H9 (cell line): ENCODE data around the gene PRDM1. TPM values are rescaled to one million over a fixed set of nuclear protein-coding genes. Genes with fewer than 3 reads are reported as not detected.

Experiments used
- DNase-seq: peaks from one replicate; pipeline ENCODE4 v3.0.0-alpha.2; 2017
- H2AFZ ChIP-seq: one replicate; pipeline ENCODE4 v1.6.1; 2013; ENCODE audit warnings: mild to moderate bottlenecking, low read length, control low read depth, moderate library complexity
- H2AK5ac ChIP-seq: 2 replicates; pipeline ENCODE4 v1.6.1; 2013; ENCODE audit warnings: low read length, control low read depth, mixed read lengths; ENCODE audit not compliant: insufficient read length
- H2BK120ac ChIP-seq: one replicate; pipeline ENCODE4 v1.6.1; 2013; ENCODE audit warnings: low read depth, mild to moderate bottlenecking, low read length, control low read depth, inconsistent platforms; ENCODE audit not compliant: poor library complexity, severe bottlenecking
- H2BK12ac ChIP-seq: 2 replicates; pipeline ENCODE4 v1.6.1; 2013; ENCODE audit warnings: low read length, control low read depth, mixed read lengths, low read depth; ENCODE audit not compliant: insufficient read length
- H2BK15ac ChIP-seq: 2 replicates; pipeline ENCODE4 v1.6.1; 2013; ENCODE audit warnings: low read depth, low read length, control low read depth
- H2BK20ac ChIP-seq: one replicate; pipeline ENCODE4 v1.6.1; 2013; ENCODE audit warnings: low read depth, mild to moderate bottlenecking, low read length, control low read depth, inconsistent platforms; ENCODE audit not compliant: poor library complexity, severe bottlenecking
- H2BK5ac ChIP-seq: 2 replicates; pipeline ENCODE4 v1.6.1; 2013; ENCODE audit warnings: low read length, control low read depth, mixed read lengths; ENCODE audit not compliant: insufficient read length
- H3K14ac ChIP-seq: 2 replicates; pipeline ENCODE4 v1.6.1; 2013; ENCODE audit warnings: low read length, control low read depth; ENCODE audit not compliant: insufficient read depth
- H3K18ac ChIP-seq: 2 replicates; pipeline ENCODE4 v1.6.1; 2013; ENCODE audit warnings: low read depth, mild to moderate bottlenecking, mixed read lengths, low read length, control low read depth; ENCODE audit not compliant: insufficient read length
- H3K23ac ChIP-seq: 2 replicates; pipeline ENCODE4 v1.6.1; 2013; ENCODE audit warnings: low read length, control low read depth, mixed read lengths, low read depth; ENCODE audit not compliant: insufficient read length
- H3K23me2 ChIP-seq: 2 replicates; pipeline ENCODE4 v1.6.1; 2013; ENCODE audit warnings: low read depth, mild to moderate bottlenecking, mixed read lengths, low read length, control low read depth; ENCODE audit not compliant: insufficient read length, poor library complexity, severe bottlenecking
- H3K27ac ChIP-seq: 2 replicates; pipeline ENCODE4 v1.5.1; 2013; ENCODE audit warnings: low read length, control low read depth, mixed read lengths, low read depth; ENCODE audit not compliant: insufficient read length
- H3K27me3 ChIP-seq: 2 replicates; pipeline ENCODE4 v1.6.1; 2013; ENCODE audit warnings: low read length, control low read depth, inconsistent platforms; ENCODE audit not compliant: insufficient read depth
- H3K4ac ChIP-seq: 2 replicates; pipeline ENCODE4 v1.6.1; 2013; ENCODE audit warnings: low read depth, mild to moderate bottlenecking, control low read depth, inconsistent platforms, low read length, moderate library complexity
- H3K4me1 ChIP-seq: 2 replicates; pipeline ENCODE4 v1.6.1; 2013; ENCODE audit warnings: low read length, control low read depth, inconsistent platforms; ENCODE audit not compliant: insufficient read depth
- H3K4me2 ChIP-seq: 2 replicates; pipeline ENCODE4 v1.6.1; 2013; ENCODE audit warnings: low read length, control low read depth, mixed read lengths; ENCODE audit not compliant: insufficient read length, insufficient read depth
- H3K56ac ChIP-seq: 2 replicates; pipeline ENCODE4 v1.6.1; 2013; ENCODE audit warnings: low read depth, mild to moderate bottlenecking, mixed read lengths, low read length, control low read depth; ENCODE audit not compliant: insufficient read length
- H3K79me1 ChIP-seq: 2 replicates; pipeline ENCODE4 v1.6.1; 2013; ENCODE audit warnings: low read depth, mild to moderate bottlenecking, moderate library complexity, low read length, control low read depth, inconsistent platforms; ENCODE audit not compliant: insufficient read depth, poor library complexity, severe bottlenecking
- H3K79me2 ChIP-seq: 2 replicates; pipeline ENCODE4 v1.6.1; 2013; ENCODE audit warnings: low read length, control low read depth, inconsistent platforms; ENCODE audit not compliant: insufficient read depth
- H3K9ac ChIP-seq: 2 replicates; pipeline ENCODE4 v1.6.1; 2013; ENCODE audit warnings: low read length, control low read depth, mixed read lengths; ENCODE audit not compliant: insufficient read length; ENCODE audit errors: extremely low read depth
- H3K9me3 ChIP-seq: one replicate; pipeline ENCODE4 v1.6.1; 2013; ENCODE audit warnings: low read depth, low read length, inconsistent platforms; ENCODE audit not compliant: control insufficient read depth
- H3T11ph ChIP-seq: one replicate; pipeline ENCODE4 v1.6.1; 2013; ENCODE audit warnings: mild to moderate bottlenecking, low read length, control low read depth, inconsistent platforms
- H4K20me1 ChIP-seq: one replicate; pipeline ENCODE4 v1.6.1; 2013; ENCODE audit not compliant: control insufficient read depth, insufficient read length, insufficient read depth
- H4K5ac ChIP-seq: 2 replicates; pipeline ENCODE4 v1.6.1; 2013; ENCODE audit warnings: low read depth, mild to moderate bottlenecking, mixed read lengths, low read length, control low read depth; ENCODE audit not compliant: insufficient read length
- H4K8ac ChIP-seq: replicated peaks from 2 replicates; pipeline ENCODE4 v1.6.1; 2013; ENCODE audit warnings: low read length, control low read depth, mixed read lengths, low read depth; ENCODE audit not compliant: insufficient read length
- H4K91ac ChIP-seq: 2 replicates; pipeline ENCODE4 v1.6.1; 2013; ENCODE audit warnings: low read depth, mild to moderate bottlenecking, moderate library complexity, mixed read lengths, low read length, control low read depth; ENCODE audit not compliant: insufficient read length
- H3K27ac Mint-ChIP-seq, 3 experiments: 2 replicates in 2 of 3; 3 replicates in 1 of 3; pipeline ENCODE4 v1.8.0; 2020 to 2021; ENCODE audit warnings: mixed read lengths in 3 of 3, mild to moderate bottlenecking in 1 of 3, moderate library complexity in 1 of 3
- H3K27me3 Mint-ChIP-seq: 2 replicates; pipeline ENCODE4 v1.8.0; 2021; ENCODE audit warnings: low read depth, mild to moderate bottlenecking, moderate library complexity, mixed read lengths
- H3K36me3 Mint-ChIP-seq, 3 experiments: 2 replicates in 2 of 3; 3 replicates in 1 of 3; pipeline ENCODE4 v1.8.0; 2020 to 2021; ENCODE audit warnings: low read depth in 3 of 3, mixed read lengths in 3 of 3; ENCODE audit not compliant: insufficient read depth in 1 of 3
- H3K4me1 Mint-ChIP-seq, 2 experiments: 2 replicates each; pipeline ENCODE4 v1.8.0; 2020; ENCODE audit warnings: mixed read lengths in 2 of 2
- H3K4me3 Mint-ChIP-seq, 2 experiments: 2 replicates in 1 of 2; 3 replicates in 1 of 2; pipeline ENCODE4 v1.8.0; 2020 to 2021; ENCODE audit warnings: mild to moderate bottlenecking in 2 of 2, mixed read lengths in 2 of 2, moderate library complexity in 1 of 2
- H3K9me3 Mint-ChIP-seq, 2 experiments: 2 replicates in 1 of 2; 3 replicates in 1 of 2; pipeline ENCODE4 v1.8.0; 2020; ENCODE audit warnings: mild to moderate bottlenecking in 2 of 2, mixed read lengths in 2 of 2, moderate library complexity in 1 of 2
- CTCF ChIP-seq: fragments of 200-600 bp; sonication (generic); conservative IDR thresholded peaks from 3 replicates; pipeline ENCODE4 v1.8.0; 2021; ENCODE audit warnings: antibody characterized with exemption, mild to moderate bottlenecking
- WGBS: extraction: QIAGEN DNeasy Blood & Tissue Kit; methylation state at CpG from one replicate; pipeline ENCODE4 v1.1.7; 2013; ENCODE audit warnings: missing lambda C conversion rate, low lambda C conversion rate, mixed read lengths; ENCODE audit not compliant: insufficient read length; ENCODE audit errors: extremely low coverage; 5-methylcytosine and 5-hydroxymethylcytosine counted together
- total RNA-seq: library from RNA; stranded (reverse); gene quantifications from 2 replicates; pipeline ENCODE4 v1.2.1, GENCODE V29; 2021

Gene PRDM1
- total RNA-seq, 1 experiment from 2014 or later, result 2.9 TPM

- H2BK20ac ChIP-seq, result no peak overlapping the region
- Mint-ChIP-seq H3K36me3 (peaks cover 0 to 3% (median 0%) of the 10 kb centered on the region in 3 experiments; a peak in 1 of 7 replicates), H3K4me3 (no peak overlapping the region), H3K27me3 (peaks cover 3% of the 10 kb centered on the region), H3K9me3 (no peaks in the 10 kb centered on the region), H3K27ac (no peak overlapping the region), H3K4me1 (peaks cover 26 to 42% of the 10 kb centered on the region in 2 experiments)
- H4K5ac ChIP-seq, result no peak overlapping the region
- no peak overlapping the region for H2AFZ ChIP-seq
- no peaks in the 10 kb centered on the region for H3K79me1 ChIP-seq
- no peak overlapping the region for H3K4ac ChIP-seq
- H3K9ac ChIP-seq, result no peak overlapping the region
- H3K18ac ChIP-seq, result no peak overlapping the region
- H3K23me2 ChIP-seq, result peaks cover 5% of the 10 kb centered on the region
- H2BK12ac ChIP-seq, result no peak overlapping the region
- H3K9me3 ChIP-seq, result no peaks in the 10 kb centered on the region
- H3K79me2 ChIP-seq, result no peaks in the 10 kb centered on the region
- no peak overlapping the region for H2BK5ac ChIP-seq
- no peak for TF ChIP-seq CTCF
- no peak overlapping the region for H4K91ac ChIP-seq
- no peak overlapping the region for H3K56ac ChIP-seq
- H4K8ac ChIP-seq, result no peak overlapping the region
- H3T11ph ChIP-seq, result no peak overlapping the region
- no peak overlapping the region for H2AK5ac ChIP-seq
- H2BK15ac ChIP-seq, result no peak overlapping the region
- WGBS, result no CpG with 5 or more reads among the region's 3 CpGs
- H3K4me1 ChIP-seq, result peaks cover 3% of the 10 kb centered on the region; the same call in 1 of the 2 replicates
- H3K27ac ChIP-seq, result no peak overlapping the region
- no peak overlapping the region for H3K14ac ChIP-seq
- H2BK120ac ChIP-seq, result no peak overlapping the region
- no peaks in the 10 kb centered on the region for H4K20me1 ChIP-seq
- peaks cover 2% of the 10 kb centered on the region; the same call in 1 of the 2 replicates for H3K27me3 ChIP-seq
- H3K23ac ChIP-seq, result no peak overlapping the region
- DNase-seq, result no peak
- no peak overlapping the region for H3K4me2 ChIP-seq
Observed at GRCh38 chr6:106101466-106101865, 15.3 kb downstream of the PRDM1 start.
